HG02610 (cell line): ENCODE results near the gene NIPAL4.
A peak's percentile ranks its signal among the peaks of the same experiment; 100 is the strongest.
"Not testable (repeated sequence)": the region's sequence is repeated elsewhere in the genome, so short reads cannot be mapped to it uniquely, and the experiment has no call there.

Source experiments
- ATAC-seq: cut with Tn5 transposase; IDR thresholded peaks from one replicate; pipeline ENCODE4 v1.9.1; 2021; ENCODE audit warnings: mild to moderate bottlenecking, moderate library complexity; ENCODE audit not compliant: unreplicated experiment

Gene NIPAL4

DNA sequence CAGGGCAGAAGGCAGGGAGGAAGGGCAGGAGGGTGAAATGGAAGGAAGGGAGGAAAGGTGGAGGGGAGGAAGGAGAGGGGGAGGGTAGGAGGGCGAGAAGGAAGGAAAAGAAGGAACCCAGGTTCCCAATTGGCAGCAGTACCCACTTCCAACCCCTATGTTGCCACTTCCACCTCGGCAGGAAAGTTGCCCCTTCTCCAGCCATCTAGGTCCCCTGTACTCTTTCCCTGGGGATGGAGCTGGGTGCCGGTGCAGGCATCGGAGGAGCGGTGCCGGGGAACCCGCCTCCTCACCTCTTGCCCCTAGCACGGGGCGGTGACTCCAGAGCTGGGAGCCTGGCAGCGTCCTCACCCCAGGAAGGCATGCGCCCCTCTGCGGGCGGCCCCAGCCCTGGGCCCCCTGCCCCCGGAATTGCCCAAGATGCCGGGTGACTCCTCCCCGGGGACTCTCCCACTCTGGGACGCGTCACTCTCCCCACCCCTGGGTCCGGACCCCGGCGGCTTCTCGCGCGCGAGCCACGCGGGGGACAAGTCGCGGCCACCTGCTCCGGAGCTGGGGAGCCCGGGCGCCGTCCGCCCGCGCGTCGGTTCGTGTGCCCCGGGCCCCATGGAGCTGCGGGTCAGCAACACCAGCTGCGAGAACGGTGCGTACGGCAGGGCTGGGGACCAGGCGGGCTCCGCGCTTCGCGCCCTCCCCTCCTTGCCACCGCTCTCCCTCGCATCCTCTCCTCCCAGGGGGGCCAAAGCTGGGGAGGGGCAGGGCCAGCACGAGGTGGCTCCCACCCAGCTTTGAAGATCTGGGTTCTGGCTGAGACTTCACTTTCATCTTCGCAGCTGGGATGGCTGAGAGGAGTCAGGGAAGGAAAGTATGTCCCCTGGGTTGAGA lies at the start of gene NIPAL4:
TSS of gene NIPAL4 (plus strand) at position 499 of the 885 bp plus-strand sequence. CDS start at position 607, 108 bp downstream.
- ATAC-seq: no peak

GRCh38 chr5:157415838-157416237 lies 44.2 kb upstream of the NIPAL4 start:
- ATAC-seq: no peak

GRCh38 chr5:157419521-157419920 lies 40.5 kb upstream of the NIPAL4 start:
- ATAC-seq: not testable (repeated sequence)

GRCh38 chr5:157429920-157430319 lies 30.1 kb upstream of the NIPAL4 start:
- not testable (repeated sequence) for ATAC-seq

GRCh38 chr5:157431544-157432200 lies 28.3 kb upstream of the NIPAL4 start:
- peak; percentile 78 for ATAC-seq

GRCh38 chr5:157434096-157434495 lies 25.9 kb upstream of the NIPAL4 start:
- ATAC-seq: no peak

GRCh38 chr5:157443041-157443549 lies 16.9 kb upstream of the NIPAL4 start:
- ATAC-seq: no peak

- ATAC-seq: no peak
These were observed 15.8 kb upstream of the NIPAL4 start for GRCh38 chr5:157444224-157444623.

DNA sequence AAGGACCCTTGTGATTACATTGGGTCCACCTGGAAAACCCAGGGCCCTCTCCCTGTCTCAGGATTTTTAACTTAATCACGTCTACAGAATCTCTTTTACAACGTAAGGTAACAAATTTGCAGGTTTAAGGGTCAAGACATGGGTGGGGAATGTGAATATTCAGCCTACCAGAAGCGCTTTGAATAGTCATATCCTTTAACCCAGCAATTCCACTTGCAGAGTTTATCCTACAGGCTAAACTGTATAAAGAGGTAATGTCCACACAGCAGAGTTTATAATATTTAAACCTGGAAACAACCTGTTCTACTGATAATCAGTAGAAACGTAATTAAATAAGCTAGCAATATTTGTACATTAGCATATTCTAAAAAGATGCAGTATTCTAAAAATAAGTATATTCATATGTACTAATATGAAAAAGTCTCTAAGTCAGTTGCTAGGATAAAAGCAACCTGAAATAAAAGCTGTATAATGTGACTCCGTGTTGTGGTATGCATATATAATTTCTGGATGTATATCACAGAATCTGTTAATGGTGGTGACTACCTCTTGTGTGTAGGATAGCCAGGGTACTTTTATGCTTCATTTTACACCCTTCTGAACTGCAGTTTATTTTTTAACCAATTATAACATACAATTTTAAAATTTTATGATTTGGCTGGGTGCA lies 14.1 kb upstream of the NIPAL4 start:
- no peak for ATAC-seq

- ATAC-seq: no peak
These were observed 13.5 kb upstream of the NIPAL4 start for GRCh38 chr5:157446412-157446935.

- no peak for ATAC-seq
These were observed 12.8 kb upstream of the NIPAL4 start for GRCh38 chr5:157447201-157447637.

- no peak for ATAC-seq
These were observed 10.8 kb upstream of the NIPAL4 start for GRCh38 chr5:157449011-157449723.

DNA sequence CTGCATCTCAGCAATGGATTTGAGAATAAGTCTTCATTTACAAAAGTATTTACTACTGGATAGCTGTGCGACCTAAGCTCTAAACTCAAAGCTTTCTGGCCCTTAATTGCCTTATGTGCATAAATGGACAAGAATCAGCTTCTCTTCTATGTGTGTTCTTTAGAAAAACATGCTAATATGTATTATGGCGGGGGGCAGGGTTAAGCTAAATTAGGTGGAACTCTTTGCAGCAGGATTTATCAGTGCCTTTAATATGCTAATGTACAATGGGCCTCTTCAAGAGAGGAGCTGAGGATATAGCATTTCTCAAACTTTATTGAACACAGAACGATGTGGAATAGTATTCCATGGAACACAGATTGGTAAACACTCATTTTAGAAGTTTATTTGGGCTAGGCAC lies 10.0 kb upstream of the NIPAL4 start:
- no peak for ATAC-seq

DNA sequence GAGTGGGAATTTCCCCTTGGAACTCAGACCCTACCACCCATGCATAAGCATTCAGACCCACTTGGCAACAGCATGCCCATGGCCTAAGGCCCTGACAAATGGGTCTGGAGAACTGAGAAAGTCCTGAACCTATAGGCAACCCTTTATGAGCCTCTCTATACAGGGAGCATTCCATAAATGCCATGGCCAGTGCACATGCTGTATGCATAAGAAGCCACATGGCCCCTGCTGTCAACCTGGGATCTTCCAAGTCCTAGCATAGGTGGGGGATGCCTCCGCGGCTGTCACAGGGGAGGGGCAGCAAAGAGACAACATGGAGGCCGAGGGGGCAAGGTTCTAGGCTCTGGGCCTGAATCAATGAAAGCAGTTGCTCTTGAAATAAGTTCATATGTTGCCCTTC lies 8.2 kb upstream of the NIPAL4 start:
- ATAC-seq: no peak

GRCh38 chr5:157454273-157454672 lies 5.7 kb upstream of the NIPAL4 start:
- ATAC-seq: no peak

- ATAC-seq: no peak
These were observed 5.0 kb upstream of the NIPAL4 start for GRCh38 chr5:157455057-157455456.

DNA sequence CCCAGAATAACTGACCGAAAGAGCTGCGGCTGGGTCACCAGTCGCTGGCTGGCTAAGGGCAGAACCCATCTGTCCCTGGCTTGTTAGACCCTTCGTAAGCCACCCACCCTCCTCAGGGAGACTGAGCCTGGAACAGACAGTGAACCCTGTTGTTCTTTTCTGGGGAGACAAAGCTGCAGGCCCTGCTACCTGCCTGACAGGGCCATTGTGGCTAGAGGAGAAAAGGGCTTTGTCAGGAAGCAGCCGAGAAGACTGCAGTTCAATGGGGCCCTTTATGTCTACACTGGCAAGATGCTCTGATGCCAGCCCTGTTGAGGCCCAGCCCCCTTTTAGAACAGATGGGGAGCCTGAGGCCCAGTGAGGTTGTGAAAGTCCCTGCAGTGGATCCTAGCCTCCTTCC lies 3.7 kb upstream of the NIPAL4 start:
- ATAC-seq: no peak

- ATAC-seq: no peak
These were observed 2.6 kb upstream of the NIPAL4 start for GRCh38 chr5:157457391-157457790.

- ATAC-seq: no peak
These were observed 1.2 kb upstream of the NIPAL4 start for GRCh38 chr5:157458835-157459234.
